Measurements from ENCODE around the gene FAAH.

Gene FAAH

GRCh38 chr1:46407636-46408035 lies 13.5 kb downstream of the FAAH start:
- DNase-seq (ENCODE audit: extremely low read depth, insufficient read length): no peak
- TF ChIP-seq CTCF (IDR thresholded peaks at IDR 0.05; ENCODE audit: insufficient read depth, low read length, poor library complexity, severe bottlenecking): no peak
- H3K27me3 ChIP-seq (replicated peaks; ENCODE audit: control insufficient read depth, insufficient read depth, low read length): peaks cover 2% of the 10 kb centered on the region; the same call in 1 of the 2 replicates
- H3K36me3 ChIP-seq (ENCODE audit: control insufficient read depth, insufficient read depth, low read length): no peaks in the 10 kb centered on the region
- H3K4me3 ChIP-seq (replicated peaks; ENCODE audit: low read depth, low read length): no peak overlapping the region

GRCh38 chr1:46408356-46409062 lies 14.4 kb downstream of the FAAH start:
- Histone ChIP-seq H3K4me3 (replicated peaks; ENCODE audit: low read depth, low read length) (no peak overlapping the region), H3K27me3 (replicated peaks; ENCODE audit: control insufficient read depth, insufficient read depth, low read length) (peaks cover 2% of the 10 kb centered on the region), H3K36me3 (ENCODE audit: control insufficient read depth, insufficient read depth, low read length) (no peaks in the 10 kb centered on the region)
- no peak for TF ChIP-seq CTCF (IDR thresholded peaks at IDR 0.05; ENCODE audit: insufficient read depth, low read length, poor library complexity, severe bottlenecking)
- DNase-seq (ENCODE audit: extremely low read depth, insufficient read length): no peak

GRCh38 chr1:46409063-46409372 lies 14.9 kb downstream of the FAAH start:
- no peak overlapping the region for H3K4me3 ChIP-seq (replicated peaks; ENCODE audit: low read depth, low read length)
- peaks cover 2% of the 10 kb centered on the region for H3K27me3 ChIP-seq (replicated peaks; ENCODE audit: control insufficient read depth, insufficient read depth, low read length)
- no peak for TF ChIP-seq CTCF (IDR thresholded peaks at IDR 0.05; ENCODE audit: insufficient read depth, low read length, poor library complexity, severe bottlenecking)
- no peaks in the 10 kb centered on the region for H3K36me3 ChIP-seq (ENCODE audit: control insufficient read depth, insufficient read depth, low read length)
- DNase-seq (ENCODE audit: extremely low read depth, insufficient read length): no peak

GRCh38 chr1:46410156-46411009 lies 16.3 kb downstream of the FAAH start:
- TF ChIP-seq CTCF (IDR thresholded peaks at IDR 0.05; ENCODE audit: insufficient read depth, low read length, poor library complexity, severe bottlenecking): no peak
- Histone ChIP-seq H3K36me3 (ENCODE audit: control insufficient read depth, insufficient read depth, low read length) (no peaks in the 10 kb centered on the region), H3K4me3 (replicated peaks; ENCODE audit: low read depth, low read length) (no peak overlapping the region), H3K27me3 (replicated peaks; ENCODE audit: control insufficient read depth, insufficient read depth, low read length) (peaks cover 2% of the 10 kb centered on the region)
- DNase-seq (ENCODE audit: extremely low read depth, insufficient read length): no peak

GRCh38 chr1:46411010-46411405 lies 16.9 kb downstream of the FAAH start:
- H3K36me3 ChIP-seq (ENCODE audit: control insufficient read depth, insufficient read depth, low read length): no peaks in the 10 kb centered on the region
- no peak for TF ChIP-seq CTCF (IDR thresholded peaks at IDR 0.05; ENCODE audit: insufficient read depth, low read length, poor library complexity, severe bottlenecking)
- DNase-seq (ENCODE audit: extremely low read depth, insufficient read length): no peak
- peaks cover 2% of the 10 kb centered on the region for H3K27me3 ChIP-seq (replicated peaks; ENCODE audit: control insufficient read depth, insufficient read depth, low read length)
- H3K4me3 ChIP-seq (replicated peaks; ENCODE audit: low read depth, low read length): no peak overlapping the region
